Nephron progenitor cell (in vitro differentiated cells): ENCODE data around the gene HPN.

ENCODE experiments used
- DNase-seq: peaks from one replicate; pipeline ENCODE4 v3.0.0; 2021
- H3K27ac Mint-ChIP-seq: 2 replicates; pipeline ENCODE4 v1.8.0; 2021; ENCODE audit warnings: mild to moderate bottlenecking, moderate library complexity, mixed read lengths
- H3K27me3 Mint-ChIP-seq: 2 replicates; pipeline ENCODE4 v1.8.0; 2021; ENCODE audit warnings: mild to moderate bottlenecking, low read depth, mixed read lengths; ENCODE audit not compliant: poor library complexity
- H3K36me3 Mint-ChIP-seq: 2 replicates; pipeline ENCODE4 v1.8.0; 2021; ENCODE audit warnings: low read depth, mixed read lengths
- H3K4me1 Mint-ChIP-seq: 2 replicates; pipeline ENCODE4 v1.8.0; 2021; ENCODE audit warnings: mixed read lengths
- H3K4me3 Mint-ChIP-seq: 2 replicates; pipeline ENCODE4 v1.8.0; 2021; ENCODE audit warnings: mild to moderate bottlenecking, moderate library complexity, mixed read lengths
- H3K9me3 Mint-ChIP-seq: 2 replicates; pipeline ENCODE4 v1.8.0; 2021; ENCODE audit warnings: mild to moderate bottlenecking, moderate library complexity, mixed read lengths
- TF ChIP-seq, protein P1 (sequence below): fragments of 200-600 bp; sonication (generic); IDR thresholded peaks from 2 replicates; pipeline ENCODE4 v1.5.0; 2021; ENCODE audit warnings: antibody characterized with exemption

Gene HPN

DNA sequence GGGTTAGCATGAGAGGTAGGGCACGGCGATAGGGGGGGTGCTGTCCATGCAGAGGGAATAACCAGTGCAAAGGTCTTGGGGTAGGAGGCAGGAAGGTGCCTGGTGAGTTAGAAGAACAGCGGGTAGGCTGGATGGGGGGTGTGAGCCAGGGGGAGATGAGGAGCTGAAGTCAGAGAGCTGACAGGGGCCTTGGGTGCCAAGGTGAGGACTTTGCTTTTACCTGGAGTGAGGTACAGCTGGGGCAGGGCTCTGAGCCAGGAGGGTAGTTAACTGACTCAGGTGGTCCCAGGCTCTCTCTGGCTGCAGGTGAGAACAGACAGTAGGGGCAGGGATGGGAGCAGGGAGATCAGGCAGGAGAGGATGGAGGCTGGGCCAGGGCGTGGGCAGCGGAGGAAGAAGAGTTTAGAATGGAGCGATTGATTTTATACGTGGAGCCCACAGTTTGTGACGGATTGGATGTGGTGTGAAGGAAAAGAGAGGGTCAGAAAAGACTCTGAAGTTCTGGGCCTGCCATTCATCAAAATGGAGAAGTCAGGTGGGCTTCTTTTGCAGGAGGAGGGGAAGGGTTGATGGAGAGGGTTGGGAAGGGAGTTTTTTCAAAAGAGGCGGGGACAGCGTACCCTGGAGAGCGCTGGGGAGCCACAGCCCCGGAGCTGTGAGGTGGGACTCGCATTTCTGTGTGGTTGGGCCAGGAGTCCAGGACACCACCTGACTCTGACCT, 42.6 kb upstream of the HPN start:
- Mint-ChIP-seq H3K27ac (no peak overlapping the region), H3K9me3 (peaks cover 13% of the 10 kb centered on the region), H3K4me1 (peaks cover 60% of the 10 kb centered on the region), H3K36me3 (no peaks in the 10 kb centered on the region), H3K4me3 (peak overlapping the region; percentile 90), H3K27me3 (no peaks in the 10 kb centered on the region)
- TF ChIP-seq, protein P1, sequence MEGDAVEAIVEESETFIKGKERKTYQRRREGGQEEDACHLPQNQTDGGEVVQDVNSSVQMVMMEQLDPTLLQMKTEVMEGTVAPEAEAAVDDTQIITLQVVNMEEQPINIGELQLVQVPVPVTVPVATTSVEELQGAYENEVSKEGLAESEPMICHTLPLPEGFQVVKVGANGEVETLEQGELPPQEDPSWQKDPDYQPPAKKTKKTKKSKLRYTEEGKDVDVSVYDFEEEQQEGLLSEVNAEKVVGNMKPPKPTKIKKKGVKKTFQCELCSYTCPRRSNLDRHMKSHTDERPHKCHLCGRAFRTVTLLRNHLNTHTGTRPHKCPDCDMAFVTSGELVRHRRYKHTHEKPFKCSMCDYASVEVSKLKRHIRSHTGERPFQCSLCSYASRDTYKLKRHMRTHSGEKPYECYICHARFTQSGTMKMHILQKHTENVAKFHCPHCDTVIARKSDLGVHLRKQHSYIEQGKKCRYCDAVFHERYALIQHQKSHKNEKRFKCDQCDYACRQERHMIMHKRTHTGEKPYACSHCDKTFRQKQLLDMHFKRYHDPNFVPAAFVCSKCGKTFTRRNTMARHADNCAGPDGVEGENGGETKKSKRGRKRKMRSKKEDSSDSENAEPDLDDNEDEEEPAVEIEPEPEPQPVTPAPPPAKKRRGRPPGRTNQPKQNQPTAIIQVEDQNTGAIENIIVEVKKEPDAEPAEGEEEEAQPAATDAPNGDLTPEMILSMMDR = no peak
- DNase-seq = peak; percentile 41

DNA sequence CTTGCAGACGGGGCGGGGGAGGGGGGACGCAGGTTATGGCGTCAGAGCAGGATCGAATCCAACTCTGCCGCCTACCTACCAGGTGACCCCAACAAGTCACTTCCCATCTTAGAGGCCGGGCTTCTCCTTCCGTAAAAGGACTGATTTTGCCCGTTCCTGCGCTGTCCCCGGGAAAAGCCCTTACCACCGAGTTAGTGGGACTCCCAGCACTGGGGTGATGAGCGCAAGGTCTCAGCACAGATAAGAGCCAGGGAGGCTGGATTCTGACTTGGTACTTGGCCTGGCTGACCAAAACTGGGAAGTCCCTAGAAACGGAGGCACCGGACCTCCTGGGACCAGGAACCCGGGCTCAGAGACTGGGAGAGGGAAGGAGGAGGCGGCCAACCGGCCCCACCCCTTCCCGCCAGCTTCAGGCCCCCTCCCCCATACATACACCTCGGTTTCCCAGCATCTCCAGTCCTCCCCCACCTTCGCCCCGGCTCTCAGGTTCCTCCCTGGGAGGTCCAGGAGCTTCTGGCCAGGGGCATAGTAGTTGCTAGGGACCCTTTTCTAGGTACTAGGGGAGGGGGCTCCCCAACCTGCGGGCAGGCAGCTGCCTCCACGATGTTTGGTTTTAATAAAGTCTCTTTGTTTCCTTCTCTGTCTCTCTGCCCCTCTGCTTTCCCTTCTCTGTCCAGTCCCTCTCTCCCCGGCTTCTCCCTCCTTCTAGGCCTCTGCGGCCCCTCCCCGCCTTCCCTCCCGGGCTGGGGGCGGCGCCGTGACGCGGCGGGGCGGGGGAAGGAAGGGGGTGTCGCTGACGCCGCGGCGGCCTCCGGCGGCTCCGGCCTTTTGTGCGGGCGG, 41.8 kb upstream of the HPN start, which contains the start of gene GRAMD1A:
Gene GRAMD1A, plus strand, starts transcription at position 826 of the 840 bp plus-strand sequence. CDS start 156 bp downstream, outside the sequence.
- Mint-ChIP-seq H3K27ac (peak within 1 kb of the TSS; percentile 98), H3K36me3 (no peaks in the 10 kb centered on the region), H3K4me3 (peak within 1 kb of the TSS; percentile 98), H3K4me1 (peaks cover 61% of the 10 kb centered on the region), H3K27me3 (no peaks in the 10 kb centered on the region), H3K9me3 (peaks cover 6% of the 10 kb centered on the region)
- DNase-seq = peak; percentile 86
- TF ChIP-seq, protein P1 = no peak

DNA sequence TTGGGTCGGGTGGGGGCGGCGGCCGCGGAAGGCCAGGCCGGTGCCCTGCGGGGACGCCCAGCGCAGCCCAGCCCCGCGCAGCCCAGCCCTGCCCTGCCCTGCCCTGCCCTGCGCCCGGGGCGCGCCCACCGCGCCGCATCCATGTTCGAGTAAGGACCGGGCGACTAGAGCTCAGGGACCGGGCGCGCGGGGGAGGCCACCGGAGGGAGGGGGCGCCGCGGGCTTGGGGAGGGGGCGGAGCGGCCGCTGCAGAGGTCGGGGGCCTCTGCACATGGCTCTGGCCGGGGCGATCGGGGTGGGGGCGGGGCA, 41.2 kb upstream of the HPN start:
- TF ChIP-seq, protein P1 = no peak
- Mint-ChIP-seq H3K36me3 (peaks cover 2% of the 10 kb centered on the region), H3K4me1 (peaks cover 61% of the 10 kb centered on the region), H3K4me3 (no peak overlapping the region), H3K27me3 (no peaks in the 10 kb centered on the region), H3K27ac (no peak overlapping the region), H3K9me3 (peaks cover 6% of the 10 kb centered on the region)
- no peak for DNase-seq

- H3K36me3 Mint-ChIP-seq = peaks cover 7% of the 10 kb centered on the region
- peak; percentile 38 for DNase-seq
- TF ChIP-seq, protein P1 = no peak
- no peaks in the 10 kb centered on the region for H3K27me3 Mint-ChIP-seq
- peak overlapping the region; percentile 98 for H3K27ac Mint-ChIP-seq
- H3K9me3 Mint-ChIP-seq = peaks cover 2% of the 10 kb centered on the region
- peak overlapping the region; percentile 98 for H3K4me3 Mint-ChIP-seq
- peaks cover 61% of the 10 kb centered on the region for H3K4me1 Mint-ChIP-seq
These were observed 40.6 kb upstream of the HPN start for GRCh38 chr19:35000647-35001501.

- H3K27ac Mint-ChIP-seq = peak overlapping the region; percentile 73
These were observed 39.4 kb upstream of the HPN start for GRCh38 chr19:35002037-35002535.

More at GRCh38 chr19:35002037-35002535, 39.4 kb upstream of the HPN start:
- TF ChIP-seq, protein P1 = no peak
- no peak for DNase-seq
- H3K27me3 Mint-ChIP-seq = no peaks in the 10 kb centered on the region
- H3K36me3 Mint-ChIP-seq = peaks cover 16% of the 10 kb centered on the region
- H3K4me1 Mint-ChIP-seq = peaks cover 58% of the 10 kb centered on the region
- no peaks in the 10 kb centered on the region for H3K9me3 Mint-ChIP-seq
- peak overlapping the region; percentile 98 for H3K4me3 Mint-ChIP-seq
